T-helper 1 cell (primary cell): ENCODE results near the gene RPL5.

Experiments
- DNase-seq, 5 donors: peaks; one replicate each; pipeline ENCODE4 v3.0.0-alpha.2; 2012 to 2020

The RPL5 gene

GRCh38 chr1:92858564-92859399 lies 26.9 kb downstream of the RPL5 start:
- DNase-seq = peak in 4 of 5 donors; percentile 24 to 80 (median 47)

- DNase-seq = no peak
Observed at GRCh38 chr1:92859400-92860039, 27.7 kb downstream of the RPL5 start.

GRCh38 chr1:92862605-92863004 lies 30.8 kb downstream of the RPL5 start:
- no peak for DNase-seq

GRCh38 chr1:92864131-92864530 lies 32.3 kb downstream of the RPL5 start:
- DNase-seq = no peak

GRCh38 chr1:92870591-92870990 lies 38.8 kb downstream of the RPL5 start:
- DNase-seq = no peak

GRCh38 chr1:92872719-92873118 lies 40.9 kb downstream of the RPL5 start:
- DNase-seq = no peak

- no peak for DNase-seq
Observed at GRCh38 chr1:92874987-92875386, 43.1 kb downstream of the RPL5 start.

- DNase-seq = no peak
Observed at GRCh38 chr1:92876351-92876750, 44.5 kb downstream of the RPL5 start.

GRCh38 chr1:92877081-92877711 lies 45.4 kb downstream of the RPL5 start:
- DNase-seq = no peak

- DNase-seq = peak in 1 of 5 donors; percentile 28
Observed at GRCh38 chr1:92877792-92878191, 46.0 kb downstream of the RPL5 start.

- no peak for DNase-seq
Observed at GRCh38 chr1:92879316-92879968, 47.6 kb downstream of the RPL5 start.

- no peak for DNase-seq
Observed at GRCh38 chr1:92881391-92881790, 49.6 kb downstream of the RPL5 start.

GRCh38 chr1:92882819-92883218 lies 51.0 kb downstream of the RPL5 start:
- peak in 3 of 5 donors; percentile 29 to 46 (median 29) for DNase-seq

- no peak for DNase-seq
Observed at GRCh38 chr1:92883297-92883696, 51.5 kb downstream of the RPL5 start.

GRCh38 chr1:92884195-92884594 lies 52.4 kb downstream of the RPL5 start:
- DNase-seq = no peak

GRCh38 chr1:92886886-92887419 lies 55.1 kb downstream of the RPL5 start:
- no peak for DNase-seq

GRCh38 chr1:92887465-92887864 lies 55.6 kb downstream of the RPL5 start:
- no peak for DNase-seq
